B cell (primary cell): Measurements from ENCODE around the gene CD109. TPM values are rescaled to one million over a fixed set of nuclear protein-coding genes. Genes with fewer than 3 reads are reported as not detected.

Source experiments
- ATAC-seq: fragments of 200-7000 bp; cut with Tn5 transposase; one replicate; pipeline ENCODE4 v1.10.0; 2021; ENCODE audit warnings: low read depth, mild to moderate bottlenecking, moderate number of reproducible peaks, moderate library complexity
- CTCF ChIA-PET: fragments of 350-600 bp; sonication (Branson Sonifier 250); formaldehyde crosslinking; loops from one replicate; lab custom pipeline; 2021; ENCODE audit warnings: antibody characterized with exemption, inconsistent platforms; lab: Charles Lee
- POLR2A ChIA-PET: fragments of 350-600 bp; sonication (Branson Sonifier 250); formaldehyde crosslinking; loops from one replicate; lab custom pipeline; 2021; ENCODE audit warnings: antibody characterized with exemption; lab: Charles Lee
- DNase-seq: peaks from one replicate; pipeline ENCODE4 v3.0.0; 2013
- H2AFZ ChIP-seq: 2 replicates; pipeline ENCODE4 v1.6.1; 2012; ENCODE audit warnings: mild to moderate bottlenecking, low read depth, low read length; ENCODE audit not compliant: insufficient read depth, poor library complexity, severe bottlenecking
- H3K27ac ChIP-seq, 2 donors: 1 replicate in 1 of 2; 2 replicates in 1 of 2; pipeline ENCODE4 v1.5.1; 2012 to 2013; ENCODE audit warnings: low read length in 2 of 2, mild to moderate bottlenecking in 2 of 2, moderate library complexity in 1 of 2
- H3K27me3 ChIP-seq, 4 experiments: fragments of 200-600 bp in 1 of 4; sonication (generic) in 1 of 4; replicated peaks in 1 of 4; 1 replicate in 2 of 4; 2 replicates in 2 of 4; pipeline versions ENCODE4 v1.6.1 to v1.7.0; 2013 to 2016; ENCODE audit warnings: low read length in 3 of 4, mild to moderate bottlenecking in 2 of 4, mixed read lengths in 1 of 4, moderate library complexity in 1 of 4; ENCODE audit not compliant: insufficient read depth in 4 of 4, control insufficient read depth in 3 of 4; ENCODE audit errors: control extremely low read depth in 1 of 4
- H3K36me3 ChIP-seq, 2 experiments: replicated peaks in 1 of 2; 1 replicate in 1 of 2; 2 replicates in 1 of 2; pipeline versions ENCODE4 v1.6.1 to v1.7.1; 2013; ENCODE audit warnings: low read length in 1 of 2; ENCODE audit not compliant: insufficient read depth in 2 of 2, control insufficient read depth in 1 of 2; ENCODE audit errors: control extremely low read depth in 1 of 2, extremely low read depth in 1 of 2
- H3K4me1 ChIP-seq, 2 donors: fragments of 200-600 bp in 1 of 2; sonication (generic) in 1 of 2; 1 replicate in 1 of 2; 2 replicates in 1 of 2; pipeline versions ENCODE4 v1.5.1 to v1.6.1; 2013 to 2017; ENCODE audit warnings: low read length in 2 of 2; ENCODE audit not compliant: control insufficient read depth in 2 of 2, insufficient read depth in 2 of 2
- H3K4me2 ChIP-seq: replicated peaks from 2 replicates; pipeline ENCODE3; 2012; ENCODE audit warnings: mild to moderate bottlenecking, low read depth, low read length; ENCODE audit not compliant: poor library complexity, severe bottlenecking
- H3K4me3 ChIP-seq, 5 experiments: fragments of 200-600 bp in 1 of 5; sonication (generic) in 1 of 5; 1 replicate in 3 of 5; 2 replicates in 2 of 5; pipeline versions ENCODE4 v1.5.1 to v1.7.0; 2011 to 2016; ENCODE audit warnings: low read length in 4 of 5, mild to moderate bottlenecking in 4 of 5, low read depth in 2 of 5, control low read depth in 1 of 5, moderate library complexity in 1 of 5; ENCODE audit not compliant: insufficient read depth in 1 of 5; ENCODE audit errors: control extremely low read depth in 1 of 5, extremely low read depth in 1 of 5
- H3K79me2 ChIP-seq: fragments of 200-600 bp; sonication (generic); one replicate; pipeline ENCODE4 v1.6.0; 2016; ENCODE audit warnings: low read length; ENCODE audit not compliant: control insufficient read depth, insufficient read depth
- H3K9ac ChIP-seq: fragments of 200-600 bp; sonication (generic); 2 replicates; pipeline ENCODE4 v1.6.1; 2017; ENCODE audit warnings: mild to moderate bottlenecking, low read length, moderate library complexity
- H3K9me3 ChIP-seq, 3 donors: one replicate each; pipeline versions ENCODE4 v1.6.1 to v1.7.1; 2013; ENCODE audit warnings: low read length in 2 of 3; ENCODE audit not compliant: control insufficient read depth in 2 of 3, insufficient read depth in 1 of 3; ENCODE audit errors: control extremely low read depth in 1 of 3
- H4K20me1 ChIP-seq: 2 replicates; pipeline ENCODE4 v1.6.0; 2012; ENCODE audit warnings: mild to moderate bottlenecking, low read length; ENCODE audit not compliant: insufficient read depth, control insufficient read depth, poor library complexity, severe bottlenecking
- H3K27ac Mint-ChIP-seq: one replicate; pipeline ENCODE4 v1.8.0; 2021; ENCODE audit warnings: mixed read lengths
- H3K27me3 Mint-ChIP-seq: one replicate; pipeline ENCODE4 v1.8.0; 2021; ENCODE audit warnings: mixed read lengths
- H3K4me1 Mint-ChIP-seq: one replicate; pipeline ENCODE4 v1.8.0; 2021; ENCODE audit warnings: mixed read lengths
- H3K4me3 Mint-ChIP-seq: one replicate; pipeline ENCODE4 v1.8.0; 2021; ENCODE audit warnings: mixed read lengths
- H3K9me3 Mint-ChIP-seq: one replicate; pipeline ENCODE4 v1.8.0; 2022; ENCODE audit warnings: mixed read lengths; ENCODE audit not compliant: insufficient read depth
- CTCF ChIP-seq: fragments of 200-600 bp; IDR thresholded peaks from one replicate; pipeline ENCODE4 v1.8.0; 2022; ENCODE audit warnings: antibody characterized with exemption, mild to moderate bottlenecking
- EZH2 ChIP-seq: IDR thresholded peaks from 2 replicates; pipeline ENCODE4 v1.6.1; 2012; ENCODE audit warnings: borderline replicate concordance, low read depth, mild to moderate bottlenecking, moderate library complexity, low read length; ENCODE audit not compliant: insufficient read depth, poor library complexity, severe bottlenecking
- WGBS: methylation state at CpG from one replicate; pipeline ENCODE4 v1.1.5; 2013; ENCODE audit warnings: missing lambda C conversion rate; ENCODE audit not compliant: insufficient coverage; 5-methylcytosine and 5-hydroxymethylcytosine counted together
- intact Hi-C: fragments of 100-400 bp; cut with micrococcal nuclease; formaldehyde crosslinking; loops from one replicate; pipeline ENCODE4 v1.10.0; 2022
- polyA plus RNA-seq: library from polyadenylated mRNA; depleted of rRNA; stranded (reverse); fragments of >200 nt; gene quantifications from 2 replicates; pipeline ENCODE4 v1.2.3, GENCODE V29; 2012
- total RNA-seq, 2 donors: library from RNA; stranded (reverse); fragments of 120-200 nt in 1 of 2; gene quantifications; 1 replicate in 1 of 2; 2 replicates in 1 of 2; pipeline versions ENCODE4 v1.2.3 to v1.2.4, GENCODE V29; 2013 to 2022

CD109 gene
- total and polyA plus RNA-seq, 2 donors (not counting 1 experiment from before 2014, with no cell fraction given) = 0.15 TPM; not detected in 1

DNA sequence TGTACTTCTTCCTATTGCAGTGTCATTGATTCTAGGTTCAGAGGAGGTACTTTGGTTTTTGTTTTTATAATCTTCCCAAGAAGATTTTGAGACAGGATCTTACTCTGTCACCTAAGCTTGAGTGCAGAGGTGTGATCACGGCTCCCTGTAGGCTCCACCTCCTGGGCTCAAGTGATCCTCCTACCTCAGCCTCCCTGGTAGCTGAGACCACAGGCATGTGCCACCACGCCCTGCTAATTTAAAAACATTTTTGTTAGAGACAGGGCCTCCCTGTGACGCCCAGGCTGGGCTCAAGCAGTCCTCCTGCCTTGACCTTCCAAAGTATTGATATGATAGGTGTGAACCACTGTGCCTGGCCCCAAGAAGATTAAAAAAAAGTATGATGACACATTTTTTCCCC lies 38.8 kb upstream of the CD109 start:
- DNase-seq (no peak), ATAC-seq (no peak)
- TF ChIP-seq EZH2 = no peak
- TF ChIP-seq CTCF = no peak
- intact Hi-C loops = no loop called here
- H3K4me3 ChIP-seq = no peak overlapping the region
- H3K4me1 ChIP-seq = peaks cover 8 to 14% of the 10 kb centered on the region in 2 donors
- H4K20me1 ChIP-seq = no peaks in the 10 kb centered on the region
- H3K27ac Mint-ChIP-seq = no peak overlapping the region
- H3K79me2 ChIP-seq = peaks cover 3% of the 10 kb centered on the region
- no peaks in the 10 kb centered on the region for H3K27me3 Mint-ChIP-seq
- no peak overlapping the region for H3K4me2 ChIP-seq
- CTCF ChIA-PET = interaction anchor here (0.7 kb wide), 1 partner anchor 320 kb away, joined by 4 read pairs; no protein-coding TSS in a partner anchor
- H3K9ac ChIP-seq = no peak overlapping the region
- H3K27me3 ChIP-seq = no peaks in the 10 kb centered on the region
- no peaks in the 10 kb centered on the region for H3K9me3 Mint-ChIP-seq
- 74% methylated on average over 2 of the region's 3 CpGs for WGBS
- H3K9me3 ChIP-seq = no peaks in the 10 kb centered on the region
- H3K27ac ChIP-seq = no peak overlapping the region
- H3K4me3 Mint-ChIP-seq = no peak overlapping the region
- POLR2A ChIA-PET = no interaction called here
- H3K36me3 ChIP-seq = no peaks in the 10 kb centered on the region
- peaks cover 21% of the 10 kb centered on the region for H3K4me1 Mint-ChIP-seq
- no peak overlapping the region for H2AFZ ChIP-seq

GRCh38 chr6:73664701-73665100 lies 31.3 kb upstream of the CD109 start:
- H3K27me3 Mint-ChIP-seq = peaks cover 17% of the 10 kb centered on the region
- no peaks in the 10 kb centered on the region for H3K9me3 Mint-ChIP-seq
- intact Hi-C loops = no loop called here
- DNase-seq (no peak), ATAC-seq (no peak)
- Histone ChIP-seq H3K79me2 (no peaks in the 10 kb centered on the region), H2AFZ (no peak overlapping the region), H3K4me1 (no peaks in the 10 kb centered on the region), H3K27ac (no peak overlapping the region), H3K27me3 (no peaks in the 10 kb centered on the region), H3K4me3 (no peak overlapping the region), H3K36me3 (no peaks in the 10 kb centered on the region), H3K9ac (no peak overlapping the region), H4K20me1 (no peaks in the 10 kb centered on the region), H3K4me2 (no peak overlapping the region), H3K9me3 (no peaks in the 10 kb centered on the region)
- POLR2A ChIA-PET = no interaction called here
- no CpG with 5 or more reads among the region's 2 CpGs for WGBS
- TF ChIP-seq CTCF = no peak
- no peak for TF ChIP-seq EZH2
- CTCF ChIA-PET = interaction anchor here (3.2 kb wide), 1 partner anchor 11 kb away, joined by 16 read pairs; no protein-coding TSS in a partner anchor
- no peaks in the 10 kb centered on the region for H3K4me1 Mint-ChIP-seq
- no peak overlapping the region for H3K4me3 Mint-ChIP-seq
- H3K27ac Mint-ChIP-seq = no peak overlapping the region
